ENCODE results near the gene PPP1R3E. TPM values are rescaled to one million over a fixed set of nuclear protein-coding genes. Genes with fewer than 3 reads are reported as not detected.
A peak's percentile ranks its signal among the peaks of the same experiment; 100 is the strongest.

PPP1R3E gene
- total and polyA plus RNA-seq, 2 of the 13 experiments (the other 11 are each of a cell fraction or from before 2014, with no cell fraction given) = 16.5 to 26.5 TPM

GRCh38 chr14:23306412-23307145, 3.9 kb upstream of the PPP1R3E start, which contains the start of gene BCL2L2 (continued):
- TF ChIP-seq, protein P1, sequence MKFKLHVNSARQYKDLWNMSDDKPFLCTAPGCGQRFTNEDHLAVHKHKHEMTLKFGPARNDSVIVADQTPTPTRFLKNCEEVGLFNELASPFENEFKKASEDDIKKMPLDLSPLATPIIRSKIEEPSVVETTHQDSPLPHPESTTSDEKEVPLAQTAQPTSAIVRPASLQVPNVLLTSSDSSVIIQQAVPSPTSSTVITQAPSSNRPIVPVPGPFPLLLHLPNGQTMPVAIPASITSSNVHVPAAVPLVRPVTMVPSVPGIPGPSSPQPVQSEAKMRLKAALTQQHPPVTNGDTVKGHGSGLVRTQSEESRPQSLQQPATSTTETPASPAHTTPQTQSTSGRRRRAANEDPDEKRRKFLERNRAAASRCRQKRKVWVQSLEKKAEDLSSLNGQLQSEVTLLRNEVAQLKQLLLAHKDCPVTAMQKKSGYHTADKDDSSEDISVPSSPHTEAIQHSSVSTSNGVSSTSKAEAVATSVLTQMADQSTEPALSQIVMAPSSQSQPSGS (CRISPR knock-in tag; IDR thresholded peaks at IDR 0.05) = peak; percentile 61
- TF ChIP-seq ZNF766 (CRISPR knock-in tag; IDR thresholded peaks at IDR 0.05; ENCODE audit: borderline replicate concordance) = peak; percentile 84; the same call in 1 of the 2 replicates
- TF ChIP-seq ZFP41 (CRISPR knock-in tag; IDR thresholded peaks at IDR 0.05; ENCODE audit: borderline replicate concordance) = peak; percentile 86
- TF ChIP-seq MAZ (IDR thresholded peaks at IDR 0.05; ENCODE audit: borderline replicate concordance, low read depth, low read length) = peak; percentile 100
- peak; percentile 100 for TF ChIP-seq MAZ (CRISPR knock-in tag; IDR thresholded peaks at IDR 0.05; ENCODE audit: low read depth)
- no peak for TF ChIP-seq TEAD2 (CRISPR knock-in tag; IDR thresholded peaks at IDR 0.05)
- TF ChIP-seq ZSCAN30 (CRISPR knock-in tag; IDR thresholded peaks at IDR 0.05) = no peak
- TF ChIP-seq FOXO1 (CRISPR knock-in tag; IDR thresholded peaks at IDR 0.05) = peak; percentile 78
- TF ChIP-seq CBX1 (IDR thresholded peaks at IDR 0.05; ENCODE audit: low read depth) = peak; percentile 97
- peak; percentile 95 for TF ChIP-seq RBFOX2 (IDR thresholded peaks at IDR 0.05; ENCODE audit: low read depth, low read length)
- peak; percentile 52; the same call in 1 of the 2 replicates for TF ChIP-seq TFDP2 (CRISPR knock-in tag; IDR thresholded peaks at IDR 0.05)
- TF ChIP-seq SRF (IDR thresholded peaks at IDR 0.05; ENCODE audit: low read depth, low read length) = peak; percentile 88
- TF ChIP-seq HDAC2 (CRISPR knock-in tag; IDR thresholded peaks at IDR 0.05) = peak; percentile 83
- no peak for TF ChIP-seq ZFYVE20 (CRISPR knock-in tag; IDR thresholded peaks at IDR 0.05; ENCODE audit: borderline replicate concordance, low read depth)
- TF ChIP-seq ZNF232 (CRISPR knock-in tag; IDR thresholded peaks at IDR 0.05; ENCODE audit: borderline replicate concordance) = peak; percentile 92; the same call in 1 of the 2 replicates
- peak; percentile 91 for TF ChIP-seq ZNF446 (CRISPR knock-in tag; IDR thresholded peaks at IDR 0.05)
- no peak for TF ChIP-seq ARNT (IDR thresholded peaks at IDR 0.05)
- peak; percentile 95 for TF ChIP-seq TBX2 (CRISPR knock-in tag; IDR thresholded peaks at IDR 0.05; ENCODE audit: borderline replicate concordance)
- TF ChIP-seq NR1H2 (CRISPR knock-in tag; IDR thresholded peaks at IDR 0.05; ENCODE audit: borderline replicate concordance, low read depth) = peak; percentile 66; the same call in 1 of the 2 replicates
- 0 out of 2 replicates have a peak, but pooled peaks have one; percentile 82 for TF ChIP-seq MZF1 (CRISPR knock-in tag; IDR thresholded peaks at IDR 0.05; ENCODE audit: borderline replicate concordance)
- peak; percentile 77 for TF ChIP-seq MIXL1 (CRISPR knock-in tag; IDR thresholded peaks at IDR 0.05)
- TF ChIP-seq HNF4A (CRISPR knock-in tag; IDR thresholded peaks at IDR 0.05) = 0 out of 2 replicates have a peak, but pooled peaks have one; percentile 3
- peak; percentile 7 for TF ChIP-seq TFDP1 (CRISPR knock-in tag; IDR thresholded peaks at IDR 0.05; ENCODE audit: borderline replicate concordance)
- TF ChIP-seq SAFB2 (CRISPR knock-in tag; IDR thresholded peaks at IDR 0.05; ENCODE audit: borderline replicate concordance, low read depth) = peak; percentile 55; the same call in 1 of the 2 replicates
- TF ChIP-seq GABPA (IDR thresholded peaks at IDR 0.05; ENCODE audit: low read depth, low read length) = no peak
- TF ChIP-seq GABPA (CRISPR knock-in tag; IDR thresholded peaks at IDR 0.05; ENCODE audit: low read depth) = no peak
- TF ChIP-seq GTF3A (CRISPR knock-in tag; conservative IDR thresholded peaks at IDR 0.05) = peak; percentile 94
- TF ChIP-seq ZNF563 (CRISPR knock-in tag; IDR thresholded peaks at IDR 0.05) = peak; percentile 97
- no peak for TF ChIP-seq TBP (CRISPR knock-in tag; IDR thresholded peaks at IDR 0.05)
- peak; percentile 98 for TF ChIP-seq ZNF619 (CRISPR knock-in tag; IDR thresholded peaks at IDR 0.05)
